DMS53 treated with DMSO at 0.1 percent for 48 hours (cell line): ENCODE measurements around the gene PPP6R1.
A peak's percentile ranks its signal among the peaks of the same experiment; 100 is the strongest.

Experiments used
- DNase-seq: peaks from one replicate; lab custom pipeline; 2025; ENCODE audit not compliant: unreplicated experiment; lab: John Stamatoyannopoulos, UW

The PPP6R1 gene

GRCh38 chr19:55258476-55258827 is 365 bp downstream of the PPP6R1 start:
- no peak for DNase-seq

GRCh38 chr19:55257461-55258420 is 1.1 kb downstream of the PPP6R1 start:
- peak; percentile 13 for DNase-seq

- no peak for DNase-seq
Observed at GRCh38 chr19:55256562-55257460, 2.0 kb downstream of the PPP6R1 start.

GRCh38 chr19:55255618-55256423 is 3.0 kb downstream of the PPP6R1 start:
- peak; percentile 28 for DNase-seq

- DNase-seq, result no peak
Observed at GRCh38 chr19:55254625-55254977, 4.2 kb downstream of the PPP6R1 start.

DNA sequence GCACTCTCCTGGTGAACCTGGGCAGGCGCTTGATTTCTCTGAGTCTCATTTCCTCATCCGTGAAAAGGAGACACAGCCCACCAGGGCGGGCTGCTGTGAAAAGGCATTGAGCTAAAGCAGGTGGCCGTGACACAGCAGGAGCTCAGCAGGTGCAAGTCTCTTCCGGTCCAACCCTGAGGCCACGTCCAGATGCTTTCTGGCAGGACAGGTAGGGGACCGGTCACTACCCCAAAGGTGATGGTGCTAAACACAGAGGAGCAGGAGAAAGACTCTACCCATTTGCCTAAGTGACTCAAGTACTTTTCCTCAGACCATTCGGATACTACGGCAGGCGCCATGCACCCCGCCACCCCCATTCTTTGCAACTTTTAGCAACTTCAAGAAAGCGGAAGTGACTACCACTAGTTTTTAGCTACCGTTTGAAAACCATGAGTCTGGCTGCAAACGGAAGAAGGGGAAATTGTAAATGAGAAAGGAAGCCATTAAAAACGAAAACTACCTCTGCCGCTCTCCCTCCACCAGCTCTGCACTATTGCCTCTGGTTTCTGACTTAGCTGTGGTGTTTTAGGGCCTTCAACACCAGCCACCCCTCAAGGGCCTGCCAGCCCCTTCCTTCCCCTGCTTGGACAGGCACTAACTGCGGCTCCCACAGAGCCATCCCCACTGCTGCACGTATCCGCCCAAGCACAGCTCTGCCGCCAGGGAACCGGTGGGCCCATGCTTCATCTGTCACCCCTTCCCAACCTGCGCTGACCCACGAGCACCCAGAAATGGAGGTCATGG is 4.8 kb downstream of the PPP6R1 start:
- DNase-seq, result peak; percentile 87

GRCh38 chr19:55252760-55253663 is 5.8 kb downstream of the PPP6R1 start:
- DNase-seq, result no peak

- no peak for DNase-seq
Observed at GRCh38 chr19:55251341-55252081, 7.3 kb downstream of the PPP6R1 start.

GRCh38 chr19:55250262-55251036 is 8.4 kb downstream of the PPP6R1 start:
- no peak for DNase-seq

- no peak for DNase-seq
Observed at GRCh38 chr19:55249841-55250240, 9.0 kb downstream of the PPP6R1 start.

GRCh38 chr19:55248704-55249103 is 10.1 kb downstream of the PPP6R1 start:
- DNase-seq, result no peak

GRCh38 chr19:55248166-55248675 is 10.6 kb downstream of the PPP6R1 start:
- DNase-seq, result no peak

GRCh38 chr19:55247621-55248099 is 11.2 kb downstream of the PPP6R1 start:
- DNase-seq, result no peak

DNA sequence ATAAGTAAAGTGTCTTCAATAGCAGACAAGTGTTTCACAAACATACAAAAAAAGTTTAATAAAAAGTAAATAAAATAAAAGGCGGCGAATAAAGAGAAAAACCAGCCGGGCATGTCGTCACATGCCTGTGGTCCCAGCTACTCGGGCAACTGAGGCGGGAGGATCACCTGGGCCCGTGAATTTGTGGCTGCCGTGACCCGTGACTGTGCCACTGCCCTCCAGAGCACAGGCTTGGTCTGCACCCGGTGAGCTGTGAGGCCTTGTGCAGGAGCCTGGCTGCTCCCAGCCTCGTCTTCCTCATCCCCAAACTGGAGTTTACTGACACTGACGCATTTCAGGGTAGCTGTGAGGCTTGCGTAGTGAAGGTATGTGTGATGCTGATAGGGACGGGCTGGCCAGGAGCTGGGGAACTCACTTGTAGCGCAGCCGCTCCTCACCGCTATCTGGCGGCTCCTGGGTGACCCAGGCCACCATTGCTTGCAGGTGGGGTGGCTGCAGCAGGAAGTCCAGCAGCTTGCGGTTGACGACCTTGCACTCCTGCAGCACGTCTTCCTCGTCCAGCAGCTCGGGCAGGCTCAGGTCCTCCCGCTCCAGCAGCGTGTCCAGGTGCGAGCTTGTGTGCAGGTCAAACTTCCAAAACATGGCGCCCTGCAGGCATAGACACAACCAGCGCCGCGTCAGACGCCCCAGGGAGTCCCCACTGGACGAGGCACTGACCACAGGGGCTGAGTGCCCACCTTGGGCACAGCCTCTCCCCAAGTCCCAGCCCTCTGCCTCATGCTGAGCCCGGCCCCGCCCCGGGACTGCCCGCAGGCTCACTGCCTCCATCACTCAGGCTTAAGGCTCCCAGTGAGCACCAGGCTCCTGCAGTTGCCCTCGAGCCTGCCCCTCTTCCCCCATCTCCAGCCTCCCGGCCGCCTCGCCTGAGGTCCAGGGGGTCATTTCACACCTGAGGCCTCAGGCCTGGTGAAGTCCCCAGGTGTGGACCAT is 12.1 kb downstream of the PPP6R1 start:
- DNase-seq, result no peak

DNA sequence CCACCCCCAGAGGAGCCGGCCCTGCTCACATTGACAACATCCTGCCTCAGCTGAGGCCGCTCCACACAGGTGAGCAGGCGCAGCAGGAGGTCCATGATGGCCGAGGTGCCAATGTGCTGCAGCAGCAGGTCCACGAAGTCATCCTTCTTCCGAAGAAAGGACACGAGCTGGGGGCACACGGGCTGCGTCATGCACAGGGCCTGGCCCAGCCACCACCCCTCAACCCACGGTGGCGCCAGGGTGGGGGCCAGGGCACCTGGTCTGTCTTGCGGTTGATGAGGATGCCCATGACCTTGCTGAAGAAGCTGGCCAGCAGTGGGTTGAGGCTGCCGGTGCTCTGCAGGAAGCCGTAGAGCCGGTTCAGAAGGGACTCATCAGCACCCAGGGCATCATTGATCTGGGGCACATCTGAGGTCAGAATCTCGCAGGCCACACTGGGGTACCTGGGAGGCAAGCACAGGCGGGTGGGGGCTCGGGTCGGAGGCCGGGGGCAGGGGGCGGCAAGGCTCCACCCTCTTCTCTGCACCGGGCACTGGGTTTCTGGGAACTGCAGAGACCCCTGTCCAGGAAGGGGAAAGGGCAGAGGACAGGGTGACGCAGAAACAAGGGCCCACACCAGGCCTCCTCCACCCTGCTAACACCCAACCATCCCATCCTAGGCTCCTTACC is 13.4 kb downstream of the PPP6R1 start:
- DNase-seq, result no peak
